GM18861 (cell line): Measurements from ENCODE around the gene LRP1B.

Experiments
- ATAC-seq: cut with Tn5 transposase; IDR thresholded peaks from one replicate; pipeline ENCODE4 v1.9.1; 2021; ENCODE audit not compliant: unreplicated experiment

Gene LRP1B

GRCh38 chr2:140873915-140874531 lies 1256.8 kb downstream of the LRP1B start:
- ATAC-seq = no peak

- no peak for ATAC-seq
Measured at GRCh38 chr2:140869925-140870324, 1260.9 kb downstream of the LRP1B start.

GRCh38 chr2:140869107-140869506 lies 1261.7 kb downstream of the LRP1B start:
- no peak for ATAC-seq

GRCh38 chr2:140865837-140866236 lies 1265.0 kb downstream of the LRP1B start:
- no peak for ATAC-seq

GRCh38 chr2:140863713-140864112 lies 1267.1 kb downstream of the LRP1B start:
- peak; percentile 70 for ATAC-seq

GRCh38 chr2:140862181-140862580 lies 1268.6 kb downstream of the LRP1B start:
- no peak for ATAC-seq

- no peak for ATAC-seq
Measured at GRCh38 chr2:140861666-140862065, 1269.2 kb downstream of the LRP1B start.

GRCh38 chr2:140855471-140855870 lies 1275.3 kb downstream of the LRP1B start:
- ATAC-seq = no peak

- no peak for ATAC-seq
Measured at GRCh38 chr2:140851258-140851981, 1279.4 kb downstream of the LRP1B start.

- no peak for ATAC-seq
Measured at GRCh38 chr2:140843186-140843585, 1287.6 kb downstream of the LRP1B start.

- no peak for ATAC-seq
Measured at GRCh38 chr2:140842110-140842509, 1288.7 kb downstream of the LRP1B start.

GRCh38 chr2:140841141-140841540 lies 1289.7 kb downstream of the LRP1B start:
- no peak for ATAC-seq

GRCh38 chr2:140836826-140837225 lies 1294.0 kb downstream of the LRP1B start:
- ATAC-seq = no peak

GRCh38 chr2:140835079-140835478 lies 1295.7 kb downstream of the LRP1B start:
- no peak for ATAC-seq

GRCh38 chr2:140814141-140814540 lies 1316.7 kb downstream of the LRP1B start:
- no peak for ATAC-seq

- peak; percentile 93 for ATAC-seq
Measured at GRCh38 chr2:140808820-140809219, 1322.0 kb downstream of the LRP1B start.

GRCh38 chr2:140808211-140808610 lies 1322.6 kb downstream of the LRP1B start:
- ATAC-seq = no peak

- ATAC-seq = no peak
Measured at GRCh38 chr2:140804700-140805260, 1326.0 kb downstream of the LRP1B start.

- ATAC-seq = no peak
Measured at GRCh38 chr2:140801311-140801710, 1329.5 kb downstream of the LRP1B start.

- ATAC-seq = peak; percentile 99
Measured at GRCh38 chr2:140797718-140798117, 1333.1 kb downstream of the LRP1B start.

- ATAC-seq = no peak
Measured at GRCh38 chr2:140791802-140792201, 1339.0 kb downstream of the LRP1B start.

GRCh38 chr2:140786585-140786984 lies 1344.2 kb downstream of the LRP1B start:
- ATAC-seq = no peak
